Adipose tissue (tissue), 3 donors: ENCODE data around the gene MYO18B. TPM values are rescaled to one million over a fixed set of nuclear protein-coding genes. Genes with fewer than 3 reads are reported as not detected.
"Not testable (repeated sequence)": the region's sequence is repeated elsewhere in the genome, so short reads cannot be mapped to it uniquely, and the experiment has no call there.

Source experiments
- H3K27ac ChIP-seq: one replicate; pipeline ENCODE4 v1.5.1; 2013; ENCODE audit warnings: low read depth, low read length
- WGBS, 3 donors: extraction: QIAGEN DNeasy Blood & Tissue Kit; methylation state at CpG; one replicate each; pipeline ENCODE4 v1.1.7; 2013; 5-methylcytosine and 5-hydroxymethylcytosine counted together
- polyA plus RNA-seq, 3 donors: library from polyadenylated mRNA; stranded (reverse); fragments of 200-250 nt; gene quantifications; one replicate each; pipeline ENCODE4 v1.2.3, GENCODE V29; 2013
- donor health status: healthy with polysubstance abuse.
- donor health status: Bipolar disorder and iron deficiency.
- donor health status: healthy.

The MYO18B gene
- polyA plus RNA-seq, 3 donors, result 0.06 to 0.34 (median 0.21) TPM

- no peak overlapping the region for H3K27ac ChIP-seq
Measured at GRCh38 chr22:25969286-25969685, 227.3 kb downstream of the MYO18B start.

DNA sequence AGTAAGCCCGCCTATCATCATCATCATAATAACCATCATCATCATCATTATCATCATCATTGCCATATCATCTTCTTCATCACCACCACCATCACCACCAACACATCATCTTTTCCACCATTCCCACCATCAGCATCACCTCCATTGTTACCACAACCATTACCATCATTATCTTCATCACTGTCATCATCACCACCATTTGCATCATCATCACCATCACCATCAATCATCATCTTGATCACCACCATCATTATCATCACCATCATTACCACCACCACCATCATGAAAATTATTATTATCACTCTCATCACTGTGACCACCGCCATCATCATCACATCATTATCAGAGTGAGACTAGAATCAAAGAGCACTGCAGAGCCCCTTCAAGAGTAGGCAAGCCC is 227.9 kb downstream of the MYO18B start:
- WGBS, 3 donors, result 75 to 86% (median 84%) methylated on average over 2 of the region's 2 CpGs
- no peak overlapping the region for H3K27ac ChIP-seq

DNA sequence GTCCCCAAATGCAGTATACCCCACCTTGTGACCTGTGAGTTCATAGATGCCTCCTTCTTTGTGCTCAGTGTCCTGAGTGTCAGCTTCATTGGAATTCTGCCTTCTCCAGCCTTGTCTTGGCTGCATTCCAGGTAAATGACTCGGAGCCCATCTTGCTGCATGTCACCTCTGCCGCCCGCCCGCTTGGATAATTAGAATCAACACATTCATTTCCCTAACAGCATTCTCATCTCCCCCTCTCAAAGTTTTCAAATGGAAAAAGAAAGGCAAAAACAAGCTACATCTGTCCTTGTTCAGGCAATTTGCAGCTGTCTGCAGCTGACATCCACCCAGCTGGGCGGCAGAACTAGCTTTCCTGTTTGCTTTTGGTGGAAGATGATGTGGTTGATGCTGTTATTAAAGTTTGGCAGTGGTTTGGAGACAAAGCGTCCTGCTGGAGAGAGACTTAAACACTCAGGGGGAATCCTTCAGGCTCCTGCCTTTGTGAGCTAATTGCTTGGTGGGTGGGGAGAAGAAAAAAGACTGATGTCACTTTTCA is 228.5 kb downstream of the MYO18B start:
- H3K27ac ChIP-seq, result no peak overlapping the region
- WGBS, 3 donors, result 11 to 22% (median 22%) methylated on average over 6 of the region's 6 CpGs

DNA sequence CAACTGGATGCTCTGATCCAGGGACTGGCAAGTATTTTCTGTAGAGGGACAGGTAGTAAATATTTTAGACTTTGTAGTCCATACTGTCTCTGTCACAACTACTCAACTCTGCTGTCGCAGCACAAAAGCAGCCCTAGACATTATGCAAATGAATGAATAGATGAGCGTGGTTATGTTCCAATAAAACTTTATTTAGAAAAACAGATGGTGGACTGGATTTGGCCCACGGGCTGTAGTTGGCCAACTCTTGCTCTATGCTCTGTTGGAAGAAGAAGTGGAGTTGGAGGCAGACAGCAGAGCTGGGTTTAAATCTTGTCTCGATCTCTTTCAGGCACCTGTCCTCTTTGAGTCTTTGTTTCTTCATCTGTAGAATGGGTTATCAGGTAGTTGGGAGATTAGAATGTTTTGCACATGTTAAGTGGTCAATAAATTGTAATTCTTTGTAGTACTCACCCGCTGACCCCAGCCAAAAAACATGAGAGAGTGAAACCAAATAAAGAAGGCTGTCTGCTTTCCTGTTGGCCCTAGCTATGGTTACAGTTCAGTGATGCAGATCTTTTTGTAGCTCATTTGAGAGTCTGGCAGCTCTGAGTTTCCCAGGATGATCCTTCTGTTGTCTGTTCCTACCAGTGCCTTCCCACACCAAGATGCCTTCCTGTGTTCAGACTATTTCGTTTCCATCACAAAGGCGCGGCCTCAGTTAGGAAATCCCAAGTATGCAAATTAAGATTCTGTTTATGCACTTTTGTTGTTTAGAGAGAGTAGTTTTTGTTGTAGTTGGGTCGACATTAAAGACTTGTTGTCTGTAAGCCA is 229.2 kb downstream of the MYO18B start:
- WGBS, 3 donors, result 59 to 67% (median 62%) methylated on average over 9 of the region's 9 CpGs
- H3K27ac ChIP-seq, result no peak overlapping the region

- 70 to 78% (median 77%) methylated on average over 9 of the region's 9 CpGs for WGBS, 3 donors
- no peak overlapping the region for H3K27ac ChIP-seq
Measured at GRCh38 chr22:25972397-25972796, 230.4 kb downstream of the MYO18B start.

DNA sequence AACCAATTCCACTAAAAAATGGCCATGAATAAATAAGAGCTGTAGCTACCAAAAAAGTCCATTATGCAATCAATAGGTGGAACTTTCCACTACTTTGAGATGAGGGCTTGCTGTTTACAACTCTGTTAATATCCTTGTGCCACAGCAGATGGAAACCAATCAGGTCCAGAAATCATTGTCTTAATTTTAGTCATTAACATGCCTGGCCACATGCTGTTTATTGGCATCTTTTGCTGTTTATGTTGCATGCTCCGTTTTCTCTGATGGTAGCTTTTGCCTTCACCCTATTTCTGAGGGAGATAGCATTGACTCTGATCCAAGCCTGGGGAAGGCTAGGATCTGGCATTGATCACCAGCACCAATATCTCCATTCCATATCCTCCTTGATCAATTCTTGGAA is 234.4 kb downstream of the MYO18B start:
- 67 to 72% (median 70%) methylated on average over 1 of the region's 1 CpG for WGBS, 3 donors
- H3K27ac ChIP-seq, result no peak overlapping the region

GRCh38 chr22:25979968-25980367 is 238.0 kb downstream of the MYO18B start:
- H3K27ac ChIP-seq, result no peak overlapping the region
- 48 to 71% (median 63%) methylated on average over 3 of the region's 3 CpGs for WGBS, 3 donors

DNA sequence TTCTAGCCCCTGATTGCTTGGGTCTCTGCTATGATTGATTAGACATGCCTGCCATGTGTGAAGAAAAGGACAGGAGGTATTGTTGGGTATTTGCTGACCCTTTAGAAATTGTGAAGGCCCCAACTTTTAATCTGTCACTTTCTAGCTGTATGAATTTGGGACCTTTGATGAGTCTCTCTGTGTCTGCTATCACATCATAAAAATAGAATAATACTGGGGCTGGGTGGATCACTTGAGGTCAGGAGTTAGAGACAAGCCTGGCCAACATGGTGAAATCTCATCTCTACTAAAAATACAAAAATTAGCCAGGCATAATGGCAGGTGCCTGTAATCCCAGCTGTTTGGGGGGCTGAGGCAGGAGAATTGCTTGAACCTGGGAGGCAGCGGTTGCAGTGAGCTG is 242.9 kb downstream of the MYO18B start:
- H3K27ac ChIP-seq, result not testable (repeated sequence)
- WGBS, 3 donors, result 95 to 100% (median 96%) methylated on average over 1 of the region's 1 CpG

DNA sequence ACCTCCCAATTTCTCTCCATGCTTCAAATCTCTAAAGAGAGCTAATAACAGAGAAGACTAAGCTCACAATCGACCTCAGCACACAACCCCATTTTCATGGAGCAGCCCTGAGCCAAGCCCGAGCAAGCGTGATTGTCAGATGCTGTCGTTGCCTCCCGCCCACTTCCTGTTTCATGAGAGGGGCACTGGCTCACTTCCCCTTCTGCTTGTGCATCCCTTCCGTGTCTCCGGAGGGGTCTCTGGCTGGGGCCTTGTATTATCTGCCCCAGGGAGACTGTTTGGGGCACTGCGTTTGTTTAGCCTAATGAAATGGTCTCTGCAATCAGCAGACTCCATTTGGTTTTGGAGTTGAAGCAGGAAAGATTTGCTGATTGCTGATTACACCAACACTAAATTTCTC is 246.0 kb downstream of the MYO18B start:
- H3K27ac ChIP-seq, result no peak overlapping the region
- 21 to 44% (median 25%) methylated on average over 8 of the region's 8 CpGs for WGBS, 3 donors

DNA sequence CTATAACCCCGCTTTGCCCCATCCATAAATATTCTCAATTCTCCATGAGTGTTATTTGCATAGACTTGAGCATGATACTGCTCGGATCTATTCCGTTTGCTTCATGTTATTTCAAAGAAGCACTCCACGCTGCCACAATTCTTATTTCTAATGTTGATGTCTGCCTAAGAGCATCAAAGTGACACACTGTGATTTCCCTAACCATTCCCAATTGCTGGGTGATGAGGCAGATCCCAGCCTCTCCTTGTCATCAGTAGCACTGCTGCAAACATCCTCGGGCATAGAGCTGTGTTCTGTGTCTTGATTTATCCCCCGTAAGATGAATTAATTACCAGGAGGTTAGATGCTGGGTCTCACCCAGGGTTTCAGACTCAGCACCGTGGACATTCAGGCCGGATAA is 249.0 kb downstream of the MYO18B start:
- WGBS, 3 donors, result 53 to 76% (median 70%) methylated on average over 8 of the region's 8 CpGs
- no peak overlapping the region for H3K27ac ChIP-seq

- H3K27ac ChIP-seq, result no peak overlapping the region
- WGBS, 3 donors, result 75 to 81% (median 79%) methylated on average over 12 of the region's 12 CpGs
Measured at GRCh38 chr22:25992331-25992730, 250.3 kb downstream of the MYO18B start.

DNA sequence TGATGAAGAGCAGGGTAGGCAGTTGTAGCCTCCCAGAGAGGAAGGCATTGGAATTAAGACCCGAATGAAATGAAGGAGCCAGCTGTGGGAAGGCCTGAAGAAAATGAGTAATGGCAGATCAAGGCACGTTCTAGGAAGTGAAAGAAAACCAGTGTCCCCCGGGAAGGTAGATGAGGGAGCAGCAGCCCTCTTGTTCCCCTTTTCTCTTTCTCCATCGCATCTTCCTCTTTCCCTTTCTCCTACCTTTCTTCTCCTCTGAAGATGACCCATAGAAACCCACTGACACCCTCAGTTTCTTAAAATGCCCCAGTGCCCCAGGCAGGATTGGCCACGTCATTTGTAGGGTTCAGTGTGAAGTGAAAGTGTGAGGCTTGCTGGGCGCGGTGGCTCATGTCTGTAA is 254.7 kb downstream of the MYO18B start:
- WGBS, 3 donors, result 70 to 79% (median 75%) methylated on average over 7 of the region's 7 CpGs

GRCh38 chr22:25997886-25998775 is 256.1 kb downstream of the MYO18B start:
- WGBS, 3 donors, result 52 to 61% (median 60%) methylated on average over 11 of the region's 11 CpGs
- no peak overlapping the region for H3K27ac ChIP-seq

More for the DNA sequence above, 254.7 kb downstream of the MYO18B start:
- no peak overlapping the region for H3K27ac ChIP-seq

GRCh38 chr22:26002456-26002855 is 260.5 kb downstream of the MYO18B start:
- no peak overlapping the region for H3K27ac ChIP-seq
- 60 to 81% (median 61%) methylated on average over 2 of the region's 2 CpGs for WGBS, 3 donors

- 86 to 90% (median 87%) methylated on average over 4 of the region's 4 CpGs for WGBS, 3 donors
- no peak overlapping the region for H3K27ac ChIP-seq
Measured at GRCh38 chr22:26004477-26004876, 262.5 kb downstream of the MYO18B start.

- no peak overlapping the region for H3K27ac ChIP-seq
- WGBS, 3 donors, result 26 to 61% (median 51%) methylated on average over 7 of the region's 7 CpGs
Measured at GRCh38 chr22:26008587-26008986, 266.6 kb downstream of the MYO18B start.

GRCh38 chr22:26016916-26017315 is 274.9 kb downstream of the MYO18B start:
- 31 to 47% (median 35%) methylated on average over 1 of the region's 1 CpG for WGBS, 3 donors
- no peak overlapping the region for H3K27ac ChIP-seq

DNA sequence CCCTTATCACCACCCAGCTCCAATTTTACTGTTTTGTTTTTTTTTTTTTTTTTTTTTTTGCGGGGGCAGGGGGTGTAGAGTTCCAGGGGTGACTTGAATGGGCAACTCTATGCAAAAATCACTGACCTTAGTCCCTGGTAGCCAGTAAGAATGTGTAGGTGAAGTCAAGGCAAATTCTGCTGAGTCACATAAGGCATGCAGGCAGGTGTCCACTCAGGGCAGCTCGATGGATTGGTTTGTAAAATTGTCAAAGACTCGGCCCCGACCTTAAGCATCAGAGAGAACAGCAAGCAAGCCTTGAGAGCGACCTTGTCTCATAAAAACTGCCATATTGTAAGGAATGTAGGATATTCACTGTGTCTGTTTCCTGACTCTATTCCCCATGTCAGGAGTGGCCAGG is 275.9 kb downstream of the MYO18B start:
- WGBS, 3 donors, result 28 to 67% (median 57%) methylated on average over 5 of the region's 5 CpGs
- no peak overlapping the region for H3K27ac ChIP-seq

GRCh38 chr22:26019596-26019995 is 277.6 kb downstream of the MYO18B start:
- H3K27ac ChIP-seq, result no peak overlapping the region
- WGBS, 3 donors, result 65 to 74% (median 74%) methylated on average over 5 of the region's 5 CpGs
